ENCODE data around the gene MCHR1.

MCHR1 gene

GRCh38 chr22:40659166-40659565 is 20.1 kb upstream of the MCHR1 start:
- DNase-seq, result no peak

- DNase-seq, result peak; percentile 46
Measured at GRCh38 chr22:40660730-40661129, 18.6 kb upstream of the MCHR1 start.

DNA sequence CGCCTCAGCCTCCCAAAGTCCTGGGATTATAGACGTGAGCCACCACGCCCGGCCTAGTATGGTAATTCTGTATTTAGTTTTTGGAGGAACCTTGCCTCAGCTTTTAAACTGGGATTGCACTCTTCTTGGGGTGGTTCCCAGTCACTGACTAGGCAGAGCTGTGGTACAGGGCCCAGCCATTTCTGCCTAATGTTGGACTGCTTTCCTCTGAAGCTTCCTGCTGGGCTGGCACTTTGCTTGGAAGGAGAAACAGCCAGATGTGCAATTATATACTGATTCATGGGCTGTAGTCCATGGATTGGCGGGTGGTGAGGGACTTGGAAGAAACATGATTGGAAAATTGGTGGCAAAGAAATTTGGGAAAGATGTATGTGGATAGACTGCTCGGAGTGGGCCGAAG is 17.6 kb upstream of the MCHR1 start:
- no peak for DNase-seq

DNA sequence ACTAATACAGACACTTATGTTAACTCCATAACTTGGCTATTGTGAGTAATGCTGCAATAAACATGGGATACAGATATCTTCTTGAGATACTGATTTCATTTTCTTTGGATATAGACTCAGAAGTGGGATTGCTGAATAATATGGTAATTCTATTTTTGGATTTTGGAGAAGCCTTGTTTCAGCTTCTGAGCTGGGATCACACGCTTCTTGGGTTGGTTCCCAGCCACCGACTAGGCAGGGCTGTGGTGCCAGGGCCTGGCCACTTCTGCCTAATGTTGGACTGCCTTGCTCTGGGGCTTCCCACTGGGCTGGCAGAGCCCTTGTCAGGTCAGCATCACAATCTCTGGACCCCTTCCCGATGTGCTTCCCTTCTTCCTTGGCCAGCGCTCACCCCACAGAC is 14.0 kb upstream of the MCHR1 start:
- peak; percentile 10 for DNase-seq

DNA sequence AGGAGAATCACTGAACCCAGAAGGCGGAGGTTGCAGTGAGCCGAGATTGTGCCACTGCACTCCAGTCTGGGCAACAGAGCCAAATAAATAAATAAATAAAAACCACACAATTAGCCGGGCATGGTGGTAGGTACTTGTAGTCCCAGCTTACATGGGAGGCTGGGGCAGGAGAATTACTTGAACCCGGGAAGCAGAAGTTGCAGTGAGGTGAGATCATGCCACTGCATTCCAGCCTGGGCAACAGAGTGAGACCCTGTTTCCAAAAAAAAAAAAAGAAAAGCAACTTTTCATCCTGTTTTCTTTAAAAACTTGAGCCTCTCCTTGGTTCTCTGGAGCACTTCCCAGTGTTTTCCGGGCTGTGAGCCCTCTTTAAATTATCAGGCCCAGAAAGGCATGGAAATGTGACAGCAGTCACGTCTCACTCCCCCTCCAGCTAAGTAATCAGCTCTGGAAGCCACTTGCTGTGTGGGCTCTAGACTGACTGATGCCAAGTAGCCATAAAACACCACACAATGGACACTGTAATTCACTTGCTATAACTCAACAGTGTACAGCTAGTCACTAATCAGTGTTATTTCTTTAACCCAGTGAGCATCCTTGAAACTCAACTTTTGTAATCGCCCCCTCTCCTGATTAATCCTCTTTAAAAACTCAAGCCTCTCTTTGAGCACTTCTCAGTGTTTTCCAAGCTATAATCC is 13.0 kb upstream of the MCHR1 start:
- no peak for DNase-seq

DNA sequence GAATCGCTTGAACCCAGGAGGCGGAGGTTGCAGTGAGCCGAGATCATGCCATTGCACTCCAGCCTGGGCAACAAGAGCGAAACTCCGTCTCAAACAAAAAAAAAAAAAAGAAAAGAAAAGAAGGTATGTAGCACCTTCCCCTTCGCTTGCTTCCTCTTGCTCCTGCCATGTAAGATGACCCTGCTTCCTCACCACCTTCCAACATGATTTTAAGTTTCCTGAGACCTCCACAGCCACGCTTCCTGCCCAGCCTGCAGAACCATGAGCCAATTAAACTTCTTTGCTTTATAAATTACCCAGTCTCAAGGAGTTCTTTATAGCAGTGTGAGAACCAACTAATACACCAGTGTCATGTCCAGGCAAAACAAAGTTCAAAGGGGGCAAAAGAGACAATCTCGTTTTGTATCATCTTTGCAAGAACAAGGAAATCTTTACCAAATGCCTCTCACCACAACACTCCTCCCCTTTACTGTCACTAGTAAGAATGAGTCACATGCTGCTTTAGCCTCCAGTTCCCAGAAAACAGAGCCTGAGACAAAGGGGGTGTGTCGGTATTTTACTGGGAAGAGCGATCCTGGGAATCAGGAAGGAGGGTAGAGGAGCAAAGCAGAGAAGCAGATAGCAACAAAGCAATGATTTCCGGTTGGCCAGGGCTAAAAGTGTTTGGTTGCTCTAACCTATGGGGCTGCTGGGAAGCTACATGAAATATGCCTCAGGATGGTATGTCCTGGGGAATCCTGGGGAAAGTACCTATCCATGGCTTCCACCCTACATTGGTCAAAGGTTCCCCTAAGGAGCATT is 10.5 kb upstream of the MCHR1 start:
- peak; percentile 63 for DNase-seq

DNA sequence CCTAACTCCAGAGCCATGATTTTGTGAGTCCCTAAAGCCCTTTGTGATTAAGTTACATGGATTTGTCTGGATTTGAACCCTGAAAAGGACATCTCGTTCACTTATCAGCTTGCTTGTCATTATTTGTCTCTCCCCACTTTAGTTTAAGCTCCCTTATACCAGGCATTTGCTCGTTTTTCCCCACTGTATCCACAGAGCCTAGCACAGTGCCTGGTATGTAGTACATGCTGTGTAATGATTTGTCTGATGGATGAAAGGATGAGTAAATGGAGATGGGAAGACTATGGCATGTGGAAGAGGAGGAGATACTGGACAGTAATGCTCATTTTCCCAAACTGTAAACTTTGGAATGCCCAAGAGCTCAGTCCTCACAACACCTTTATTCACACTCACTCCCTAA is 9.2 kb upstream of the MCHR1 start:
- DNase-seq, result no peak

- no peak for DNase-seq
Measured at GRCh38 chr22:40671369-40671768, 7.9 kb upstream of the MCHR1 start.

DNA sequence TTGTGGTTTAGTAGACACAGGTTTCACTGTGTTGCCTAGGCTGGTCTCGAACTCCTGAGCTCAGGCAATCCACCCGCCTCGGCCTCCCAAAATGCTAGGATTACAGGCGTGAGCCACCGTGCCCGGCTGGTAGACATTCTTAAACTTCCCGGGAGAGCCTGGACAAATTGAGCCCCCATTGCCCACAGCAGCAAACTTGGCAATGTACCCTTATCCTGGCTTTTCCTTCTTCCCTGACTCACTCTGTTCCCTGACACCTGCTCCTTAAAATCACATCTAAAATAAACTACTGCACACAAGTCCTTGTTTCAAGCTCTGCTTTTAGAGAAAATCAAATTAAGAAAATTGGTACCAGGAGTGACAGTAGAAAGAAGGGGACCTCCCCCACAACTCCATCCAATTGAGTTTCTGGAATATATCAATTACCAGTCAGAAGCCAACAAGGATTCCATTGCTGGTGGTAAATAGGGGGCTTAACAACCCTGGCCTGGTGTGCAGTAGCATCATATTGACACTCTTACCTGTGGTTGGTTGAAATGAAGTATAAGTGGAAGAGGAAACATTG is 7.4 kb upstream of the MCHR1 start:
- no peak for DNase-seq

- no peak for DNase-seq
Measured at GRCh38 chr22:40673017-40673416, 6.3 kb upstream of the MCHR1 start.

- no peak for DNase-seq
Measured at GRCh38 chr22:40674274-40674673, 5.0 kb upstream of the MCHR1 start.

DNA sequence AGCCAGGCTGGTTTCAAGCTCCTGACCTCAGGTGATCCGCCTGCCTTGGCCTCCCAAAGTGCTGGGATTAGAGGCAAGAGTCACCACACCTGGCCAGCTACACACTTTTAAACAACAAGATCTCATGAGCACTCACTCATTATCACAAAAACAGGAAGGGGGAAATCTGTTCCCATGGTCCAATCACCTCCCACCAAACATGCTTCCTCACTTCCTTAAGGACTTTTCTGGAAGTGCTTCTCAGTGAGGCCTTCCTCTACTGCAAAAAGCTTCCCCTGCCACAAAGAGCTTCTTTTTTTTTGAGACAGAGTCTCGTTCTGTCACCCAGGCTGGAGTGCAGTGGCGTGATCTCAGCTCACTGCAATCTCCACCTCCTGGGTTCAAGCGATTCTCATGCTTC is 3.1 kb upstream of the MCHR1 start:
- DNase-seq, result peak; percentile 40

DNA sequence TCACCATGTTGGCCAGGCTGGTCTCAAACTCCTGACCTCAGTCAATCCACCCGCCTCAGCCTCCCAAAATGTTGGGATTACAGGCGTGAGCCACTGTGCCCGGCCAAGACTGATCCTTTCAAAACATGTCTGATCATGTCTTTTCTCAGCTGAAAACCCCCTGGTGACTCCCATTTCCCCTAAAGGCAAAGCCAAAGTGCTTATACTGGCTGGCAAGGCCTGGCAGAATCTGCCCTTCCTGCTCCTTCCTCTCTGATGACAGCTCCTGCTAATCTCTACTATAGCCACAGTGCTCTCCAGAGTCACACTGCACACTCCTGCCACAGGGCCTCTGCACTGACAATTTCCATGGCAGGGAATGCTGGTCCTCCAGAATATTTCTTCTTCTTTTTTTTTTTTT is 2.6 kb upstream of the MCHR1 start:
- no peak for DNase-seq

DNA sequence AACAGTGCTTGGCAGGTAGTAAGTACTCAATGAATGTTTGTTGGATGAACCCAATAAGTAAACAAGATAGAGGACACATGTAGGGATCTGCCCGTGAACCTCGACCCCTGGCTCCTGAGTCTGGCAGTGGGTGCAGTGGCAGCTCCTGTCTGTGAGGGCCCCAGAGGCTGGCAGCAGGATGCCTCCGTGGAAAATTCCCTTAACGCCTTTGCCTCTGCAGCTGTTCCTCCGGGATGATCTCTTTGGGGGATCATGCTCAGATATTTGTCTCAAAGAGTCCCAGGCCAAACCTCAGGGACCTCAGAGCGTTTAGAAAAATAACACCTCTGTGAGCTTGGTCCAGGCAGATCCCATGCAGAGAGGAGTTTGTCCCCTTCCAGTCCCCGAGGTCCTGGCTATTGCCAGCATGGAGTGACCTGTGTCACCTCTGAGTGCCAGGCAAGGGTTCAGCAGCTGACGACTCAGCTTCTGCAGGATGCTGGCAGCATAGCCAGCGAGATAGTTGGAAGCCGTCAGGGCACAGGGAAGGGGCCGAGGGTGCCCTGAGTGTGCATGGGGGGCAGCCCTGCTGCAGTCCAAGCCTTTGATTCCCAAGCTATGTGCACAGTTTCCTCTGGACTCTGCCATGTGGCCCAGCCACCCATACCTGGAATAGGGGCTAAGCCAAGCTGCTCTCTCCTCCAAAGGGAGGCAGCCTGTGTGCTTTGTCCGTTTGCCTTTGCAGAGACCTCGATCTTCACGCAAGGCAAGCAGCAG is 613 bp upstream of the MCHR1 start:
- no peak for DNase-seq

- no peak for DNase-seq
Measured at GRCh38 chr22:40679964-40680818, 907 bp downstream of the MCHR1 start.

GRCh38 chr22:40680819-40681183 is 1.5 kb downstream of the MCHR1 start:
- DNase-seq, result no peak

DNA sequence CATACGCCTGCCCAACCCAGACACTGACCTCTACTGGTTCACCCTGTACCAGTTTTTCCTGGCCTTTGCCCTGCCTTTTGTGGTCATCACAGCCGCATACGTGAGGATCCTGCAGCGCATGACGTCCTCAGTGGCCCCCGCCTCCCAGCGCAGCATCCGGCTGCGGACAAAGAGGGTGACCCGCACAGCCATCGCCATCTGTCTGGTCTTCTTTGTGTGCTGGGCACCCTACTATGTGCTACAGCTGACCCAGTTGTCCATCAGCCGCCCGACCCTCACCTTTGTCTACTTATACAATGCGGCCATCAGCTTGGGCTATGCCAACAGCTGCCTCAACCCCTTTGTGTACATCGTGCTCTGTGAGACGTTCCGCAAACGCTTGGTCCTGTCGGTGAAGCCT is 2.2 kb downstream of the MCHR1 start:
- DNase-seq, result no peak

DNA sequence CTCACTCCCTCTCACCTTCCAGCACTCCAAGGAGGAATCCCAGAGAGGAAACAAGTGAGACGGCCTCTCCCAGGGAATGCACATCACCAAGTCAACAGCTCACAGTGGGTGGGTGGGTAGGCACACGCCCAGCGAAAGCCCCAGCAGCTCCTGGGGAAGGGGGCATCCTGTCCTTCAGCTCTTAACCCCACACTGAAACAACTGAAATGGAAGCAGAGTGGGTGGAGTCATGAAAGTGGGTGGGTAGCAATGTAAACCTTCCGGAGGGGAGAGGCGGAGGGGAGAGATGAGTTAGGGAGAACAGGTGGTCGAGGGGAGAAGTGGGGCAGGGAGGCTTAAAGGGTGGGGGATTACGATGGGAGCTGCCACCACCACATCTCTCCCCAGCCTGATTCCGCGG is 5.4 kb downstream of the MCHR1 start:
- no peak for DNase-seq

- DNase-seq, result no peak
Measured at GRCh38 chr22:40685406-40685805, 6.1 kb downstream of the MCHR1 start.

- no peak for DNase-seq
Measured at GRCh38 chr22:40687706-40688105, 8.4 kb downstream of the MCHR1 start.

DNA sequence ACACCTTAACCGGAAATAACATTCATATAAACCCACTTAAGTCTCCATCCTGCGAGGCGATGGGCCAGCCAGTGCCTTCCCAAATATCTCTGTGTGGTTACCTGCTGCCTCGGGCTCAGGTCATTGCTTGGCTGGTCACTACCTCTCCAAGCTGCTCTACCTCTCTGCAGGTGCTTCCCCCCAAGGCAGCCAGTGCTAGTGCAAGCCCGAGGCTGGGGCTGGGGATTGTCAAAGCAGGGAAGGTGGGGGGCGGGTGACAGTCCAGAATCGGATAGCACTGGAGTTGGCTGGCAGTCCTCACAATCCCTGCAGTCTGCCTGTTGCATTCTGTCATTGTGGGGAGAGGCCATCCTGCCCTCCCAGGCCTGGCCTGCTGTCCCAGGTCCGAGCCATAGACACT is 11.1 kb downstream of the MCHR1 start:
- no peak for DNase-seq

DNA sequence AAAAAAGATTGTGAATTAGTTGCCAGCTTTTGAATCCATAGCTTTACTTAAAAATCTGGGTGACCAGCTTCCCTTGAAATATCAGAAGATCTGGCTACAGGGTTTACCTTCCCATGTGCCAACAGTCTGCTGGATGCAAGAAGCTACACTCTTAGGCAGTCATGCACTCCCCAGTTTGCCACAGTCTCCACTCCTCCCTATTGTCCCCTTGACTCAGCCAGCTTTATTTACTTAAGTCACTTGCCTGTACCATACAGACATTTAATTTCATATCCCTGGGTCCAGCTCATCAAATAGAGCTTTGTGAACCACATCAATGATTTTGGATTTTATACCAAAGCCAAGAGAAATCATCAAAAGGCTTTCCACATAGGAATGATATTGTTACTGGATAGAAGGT is 12.2 kb downstream of the MCHR1 start:
- no peak for DNase-seq

- peak; percentile 24 for DNase-seq
Measured at GRCh38 chr22:40694411-40694810, 15.1 kb downstream of the MCHR1 start.

All from inflammatory macrophage treated with lipopolysaccharide for 4 hours (primary cell).